Ishikawa (cell line): Measurements from ENCODE around the gene MAPK9.

Experiments
- TAF1 ChIP-seq: IDR thresholded peaks from 2 replicates; pipeline ENCODE4 v1.6.1; 2012; ENCODE audit warnings: low read depth, mild to moderate bottlenecking
- YY1 ChIP-seq: IDR thresholded peaks from 2 replicates; pipeline ENCODE4 v1.6.1; 2012; ENCODE audit warnings: low read depth
- TF ChIP-seq, protein P1 (sequence below): IDR thresholded peaks from 2 replicates; pipeline ENCODE4 v1.6.1; 2012; ENCODE audit warnings: low read depth, mild to moderate bottlenecking
- TF ChIP-seq, protein P2 (sequence below): IDR thresholded peaks from 2 replicates; pipeline ENCODE4 v1.6.1; 2012
- TF ChIP-seq, protein P3 (sequence below): IDR thresholded peaks from 2 replicates; pipeline ENCODE4 v1.6.1; 2012

DNA sequence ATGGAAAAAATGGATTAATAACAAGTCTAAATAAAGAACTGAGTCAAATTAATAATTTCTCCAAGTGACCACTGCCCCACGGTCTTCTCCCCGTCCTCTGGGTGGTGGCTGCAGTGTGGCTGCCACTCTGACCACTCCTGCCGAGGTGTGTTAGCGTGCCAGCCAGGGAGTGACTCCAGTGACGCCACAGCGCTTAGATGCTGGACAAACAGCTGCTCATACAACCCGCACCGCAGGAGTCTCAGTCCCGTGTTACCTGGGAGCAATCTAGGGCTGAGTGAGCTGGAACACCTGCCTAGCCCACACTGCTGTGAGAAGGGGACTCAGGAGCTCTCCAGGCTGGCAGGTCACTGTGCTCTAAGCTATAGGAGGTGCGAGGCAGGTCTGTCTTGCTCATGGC lies 10.2 kb downstream of the MAPK9 start:
- TF ChIP-seq, protein P1, sequence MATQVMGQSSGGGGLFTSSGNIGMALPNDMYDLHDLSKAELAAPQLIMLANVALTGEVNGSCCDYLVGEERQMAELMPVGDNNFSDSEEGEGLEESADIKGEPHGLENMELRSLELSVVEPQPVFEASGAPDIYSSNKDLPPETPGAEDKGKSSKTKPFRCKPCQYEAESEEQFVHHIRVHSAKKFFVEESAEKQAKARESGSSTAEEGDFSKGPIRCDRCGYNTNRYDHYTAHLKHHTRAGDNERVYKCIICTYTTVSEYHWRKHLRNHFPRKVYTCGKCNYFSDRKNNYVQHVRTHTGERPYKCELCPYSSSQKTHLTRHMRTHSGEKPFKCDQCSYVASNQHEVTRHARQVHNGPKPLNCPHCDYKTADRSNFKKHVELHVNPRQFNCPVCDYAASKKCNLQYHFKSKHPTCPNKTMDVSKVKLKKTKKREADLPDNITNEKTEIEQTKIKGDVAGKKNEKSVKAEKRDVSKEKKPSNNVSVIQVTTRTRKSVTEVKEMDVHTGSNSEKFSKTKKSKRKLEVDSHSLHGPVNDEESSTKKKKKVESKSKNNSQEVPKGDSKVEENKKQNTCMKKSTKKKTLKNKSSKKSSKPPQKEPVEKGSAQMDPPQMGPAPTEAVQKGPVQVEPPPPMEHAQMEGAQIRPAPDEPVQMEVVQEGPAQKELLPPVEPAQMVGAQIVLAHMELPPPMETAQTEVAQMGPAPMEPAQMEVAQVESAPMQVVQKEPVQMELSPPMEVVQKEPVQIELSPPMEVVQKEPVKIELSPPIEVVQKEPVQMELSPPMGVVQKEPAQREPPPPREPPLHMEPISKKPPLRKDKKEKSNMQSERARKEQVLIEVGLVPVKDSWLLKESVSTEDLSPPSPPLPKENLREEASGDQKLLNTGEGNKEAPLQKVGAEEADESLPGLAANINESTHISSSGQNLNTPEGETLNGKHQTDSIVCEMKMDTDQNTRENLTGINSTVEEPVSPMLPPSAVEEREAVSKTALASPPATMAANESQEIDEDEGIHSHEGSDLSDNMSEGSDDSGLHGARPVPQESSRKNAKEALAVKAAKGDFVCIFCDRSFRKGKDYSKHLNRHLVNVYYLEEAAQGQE: no peak
- TF ChIP-seq TAF1 (no peak), YY1 (no peak)
- TF ChIP-seq, protein P2, sequence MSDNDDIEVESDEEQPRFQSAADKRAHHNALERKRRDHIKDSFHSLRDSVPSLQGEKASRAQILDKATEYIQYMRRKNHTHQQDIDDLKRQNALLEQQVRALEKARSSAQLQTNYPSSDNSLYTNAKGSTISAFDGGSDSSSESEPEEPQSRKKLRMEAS: no peak
- TF ChIP-seq, protein P3, sequence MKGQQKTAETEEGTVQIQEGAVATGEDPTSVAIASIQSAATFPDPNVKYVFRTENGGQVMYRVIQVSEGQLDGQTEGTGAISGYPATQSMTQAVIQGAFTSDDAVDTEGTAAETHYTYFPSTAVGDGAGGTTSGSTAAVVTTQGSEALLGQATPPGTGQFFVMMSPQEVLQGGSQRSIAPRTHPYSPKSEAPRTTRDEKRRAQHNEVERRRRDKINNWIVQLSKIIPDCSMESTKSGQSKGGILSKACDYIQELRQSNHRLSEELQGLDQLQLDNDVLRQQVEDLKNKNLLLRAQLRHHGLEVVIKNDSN: no peak
